ENCODE measurements around the gene NUDT5. TPM values are rescaled to one million over a fixed set of nuclear protein-coding genes. Genes with fewer than 3 reads are reported as not detected.

NUDT5 gene
- total and polyA plus RNA-seq, 2 donors (not counting 1 experiment from before 2014, with no cell fraction given): 25.9 to 39.9 TPM

DNA sequence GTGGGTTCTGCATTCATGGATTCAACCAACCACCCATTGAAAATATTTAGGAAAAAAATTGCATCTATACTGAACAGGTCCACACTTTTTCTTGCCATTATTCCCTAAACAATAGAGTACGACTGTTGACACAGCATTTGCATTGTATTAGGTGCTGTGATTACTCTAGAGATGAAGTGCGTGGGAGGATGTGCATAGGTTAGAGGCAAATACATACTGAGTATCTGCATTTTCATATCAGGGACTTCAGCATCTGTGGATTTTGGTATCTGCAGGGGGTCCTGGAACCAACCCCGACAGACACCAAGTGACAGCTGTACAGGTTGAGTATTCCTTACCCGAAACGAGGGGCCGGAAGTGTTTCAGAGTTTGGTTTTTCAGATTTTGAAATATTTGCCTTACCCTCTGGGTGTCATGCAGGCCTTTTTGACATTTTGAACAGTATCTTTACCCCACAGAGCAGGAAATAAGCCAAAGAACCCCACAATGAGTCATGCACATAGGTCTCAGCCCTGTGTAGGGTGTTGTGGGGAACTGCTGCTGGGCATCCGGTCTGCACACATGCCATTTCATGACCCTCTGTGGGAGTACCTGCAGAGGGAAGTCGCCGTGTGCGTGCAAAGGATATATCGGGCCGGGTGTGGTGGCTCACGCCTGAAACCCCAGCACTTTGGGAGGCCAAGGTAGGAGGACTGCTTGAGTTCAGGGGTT, 14.5 kb downstream of the NUDT5 start:
- Histone ChIP-seq H2AFZ (ENCODE audit: insufficient read depth, low read depth, low read length, poor library complexity, severe bottlenecking) (no peak overlapping the region), H3K9ac (ENCODE audit: low read length) (no peak overlapping the region), H3K27me3 (replicated peaks in 1 of 4; ENCODE audit: control extremely low read depth in 1 of 4, control insufficient read depth in 3 of 4, insufficient read depth in 4 of 4, low read length in 3 of 4) (no peaks in the 10 kb centered on the region), H3K27ac (ENCODE audit: low read length in 2 of 2) (no peak overlapping the region), H3K4me1 (ENCODE audit: control insufficient read depth in 2 of 2, insufficient read depth in 2 of 2, low read length in 2 of 2) (no peaks in the 10 kb centered on the region), H3K9me3 (ENCODE audit: control extremely low read depth in 1 of 3, control insufficient read depth in 2 of 3, insufficient read depth in 1 of 3, low read length in 2 of 3) (no peaks in the 10 kb centered on the region), H3K4me2 (replicated peaks; ENCODE audit: low read depth, low read length, poor library complexity, severe bottlenecking) (no peak overlapping the region), H3K36me3 (replicated peaks in 1 of 2; ENCODE audit: control extremely low read depth in 1 of 2, control insufficient read depth in 1 of 2, extremely low read depth in 1 of 2, insufficient read depth in 2 of 2, low read length in 1 of 2) (peaks cover 6 to 47% of the 10 kb centered on the region in 2 experiments), H3K4me3 (ENCODE audit: control extremely low read depth in 1 of 5, extremely low read depth in 1 of 5, insufficient read depth in 1 of 5, low read depth in 2 of 5, low read length in 4 of 5) (no peak overlapping the region), H4K20me1 (ENCODE audit: control insufficient read depth, insufficient read depth, low read length, poor library complexity, severe bottlenecking) (no peaks in the 10 kb centered on the region), H3K79me2 (ENCODE audit: control insufficient read depth, insufficient read depth, low read length) (peaks cover under 1% of the 10 kb centered on the region)
- CTCF ChIA-PET: interaction anchor here (0.6 to 0.7 kb wide), 2 partner anchors 14 to 33 kb away, joined by 3 to 5 read pairs; no protein-coding TSS in a partner anchor
- ATAC-seq (ENCODE audit: low read depth) (peak; percentile 67), DNase-seq (no peak)
- Mint-ChIP-seq H3K27me3 (no peaks in the 10 kb centered on the region), H3K27ac (peak overlapping the region; percentile 10), H3K4me1 (peaks cover 5% of the 10 kb centered on the region), H3K9me3 (ENCODE audit: insufficient read depth) (no peaks in the 10 kb centered on the region), H3K4me3 (no peak overlapping the region)
- intact Hi-C loops (cut with micrococcal nuclease): no loop called here
- POLR2A ChIA-PET: no interaction called here
- TF ChIP-seq EZH2 (IDR thresholded peaks at IDR 0.05; ENCODE audit: borderline replicate concordance, insufficient read depth, low read depth, low read length, poor library complexity, severe bottlenecking) (no peak), CTCF (IDR thresholded peaks at IDR 0.05) (no peak)
- WGBS (ENCODE audit: insufficient coverage): 66% methylated on average over 5 of the region's 13 CpGs

- peaks cover 5% of the 10 kb centered on the region for H3K4me1 Mint-ChIP-seq
- Histone ChIP-seq H3K9ac (ENCODE audit: low read length) (no peak overlapping the region), H3K79me2 (ENCODE audit: control insufficient read depth, insufficient read depth, low read length) (no peaks in the 10 kb centered on the region), H3K27ac (ENCODE audit: low read length in 2 of 2) (no peak overlapping the region), H3K4me2 (replicated peaks; ENCODE audit: low read depth, low read length, poor library complexity, severe bottlenecking) (no peak overlapping the region), H3K9me3 (ENCODE audit: control extremely low read depth in 1 of 3, control insufficient read depth in 2 of 3, insufficient read depth in 1 of 3, low read length in 2 of 3) (no peaks in the 10 kb centered on the region), H3K36me3 (replicated peaks in 1 of 2; ENCODE audit: control extremely low read depth in 1 of 2, control insufficient read depth in 1 of 2, extremely low read depth in 1 of 2, insufficient read depth in 2 of 2, low read length in 1 of 2) (peaks cover 2 to 42% of the 10 kb centered on the region in 2 experiments), H2AFZ (ENCODE audit: insufficient read depth, low read depth, low read length, poor library complexity, severe bottlenecking) (no peak overlapping the region), H3K4me1 (ENCODE audit: control insufficient read depth in 2 of 2, insufficient read depth in 2 of 2, low read length in 2 of 2) (no peaks in the 10 kb centered on the region), H4K20me1 (ENCODE audit: control insufficient read depth, insufficient read depth, low read length, poor library complexity, severe bottlenecking) (no peaks in the 10 kb centered on the region), H3K27me3 (replicated peaks in 1 of 4; ENCODE audit: control extremely low read depth in 1 of 4, control insufficient read depth in 3 of 4, insufficient read depth in 4 of 4, low read length in 3 of 4) (no peaks in the 10 kb centered on the region), H3K4me3 (ENCODE audit: control extremely low read depth in 1 of 5, extremely low read depth in 1 of 5, insufficient read depth in 1 of 5, low read depth in 2 of 5, low read length in 4 of 5) (no peak overlapping the region)
- H3K4me3 Mint-ChIP-seq: no peak overlapping the region
- ChIA-PET CTCF (interaction anchor here (0.7 kb wide), 1 partner anchor 13 kb away, joined by 3 read pairs; no protein-coding TSS in a partner anchor), POLR2A (no interaction called here)
- no peaks in the 10 kb centered on the region for H3K27me3 Mint-ChIP-seq
- H3K9me3 Mint-ChIP-seq (ENCODE audit: insufficient read depth): no peaks in the 10 kb centered on the region
- no peak for DNase-seq
- TF ChIP-seq CTCF (IDR thresholded peaks at IDR 0.05): no peak
- TF ChIP-seq EZH2 (IDR thresholded peaks at IDR 0.05; ENCODE audit: borderline replicate concordance, insufficient read depth, low read depth, low read length, poor library complexity, severe bottlenecking): no peak
- no peak overlapping the region for H3K27ac Mint-ChIP-seq
- 88% methylated on average over 5 of the region's 9 CpGs for WGBS (ENCODE audit: insufficient coverage)
- intact Hi-C loops (cut with micrococcal nuclease): no loop called here
- ATAC-seq (ENCODE audit: low read depth): no peak
These were observed 15.3 kb downstream of the NUDT5 start for GRCh38 chr10:12180221-12180974.
